K562 (cell line): ENCODE results near the gene TBX10.

Experiments
- CTCF ChIP-seq, 3 experiments: IDR thresholded peaks in 2 of 3; conservative IDR thresholded peaks in 1 of 3; 2 replicates each; pipeline ENCODE4 v1.5.1; 2011 to 2012; ENCODE audit warnings: low read length in 3 of 3, mild to moderate bottlenecking in 3 of 3, control low read depth in 2 of 3, improper control_type of control experiment in 1 of 3, inconsistent platforms in 1 of 3, low read depth in 1 of 3, mixed read lengths in 1 of 3, moderate library complexity in 1 of 3; ENCODE audit not compliant: insufficient read depth in 2 of 3
- HDAC2 ChIP-seq: fragments of 450-650 bp; IDR thresholded peaks from 2 replicates; pipeline ENCODE4 v1.6.1; 2016; ENCODE audit warnings: mild to moderate bottlenecking
- JUNB ChIP-seq: fragments of 450-650 bp; formaldehyde crosslinking; conservative IDR thresholded peaks from 2 replicates; pipeline ENCODE4 v1.4.0; 2020; ENCODE audit warnings: mild to moderate bottlenecking
- MAX ChIP-seq: sonication (generic); formaldehyde crosslinking; IDR thresholded peaks from 2 replicates; pipeline ENCODE4 v1.9.0; 2022; ENCODE audit warnings: mild to moderate bottlenecking, missing genetic modification reagents
- POLR2A ChIP-seq: fragments of 450-650 bp; conservative IDR thresholded peaks from 2 replicates; pipeline ENCODE4 v1.6.1; 2016
- PRPF4 ChIP-seq: fragments of 200-400 bp; formaldehyde crosslinking; IDR thresholded peaks from one replicate; pipeline ENCODE4 v1.6.1; 2017; ENCODE audit warnings: low read length, low read depth, mild to moderate bottlenecking; ENCODE audit not compliant: insufficient read depth, poor library complexity, severe bottlenecking
- TOE1 ChIP-seq, 2 experiments: fragments of 450-650 bp in 1 of 2; sonication (generic) in 1 of 2; formaldehyde crosslinking in 1 of 2; IDR thresholded peaks; 2 replicates each; pipeline versions ENCODE4 v1.7.1 to v1.8.0; 2016 to 2022; ENCODE audit warnings: borderline replicate concordance in 2 of 2, mild to moderate bottlenecking in 2 of 2, antibody characterized with exemption in 1 of 2, inconsistent platforms in 1 of 2, low read depth in 1 of 2, missing genetic modification reagents in 1 of 2, moderate library complexity in 1 of 2
- YY1 ChIP-seq, 3 experiments: IDR thresholded peaks; 2 replicates each; pipeline ENCODE4 v1.6.1; 2011; ENCODE audit warnings: low read length in 2 of 3, mild to moderate bottlenecking in 2 of 3, moderate library complexity in 2 of 3, borderline replicate concordance in 1 of 3, control low read depth in 1 of 3, low read depth in 1 of 3; ENCODE audit not compliant: insufficient read depth in 3 of 3, insufficient replicate concordance in 2 of 3, control insufficient read depth in 1 of 3, insufficient read length in 1 of 3; ENCODE audit errors: extremely low read depth in 1 of 3
- ZNF23 ChIP-seq: fragments of 250-450 bp; sonication (Bioruptor Pico); IDR thresholded peaks from 2 replicates; pipeline ENCODE4 v1.4.0; 2020; ENCODE audit warnings: mild to moderate bottlenecking

GRCh38 chr11:67611704-67612587 lies 27.6 kb downstream of the TBX10 start:
- TF ChIP-seq PRPF4, result no peak
- no peak for TF ChIP-seq CTCF (IDR thresholded peaks at IDR 0.05 in 2 of 3, conservative IDR thresholded peaks at IDR 0.05 in 1 of 3; ENCODE audit: insufficient read depth in 2 of 3, low read depth in 1 of 3, low read length in 3 of 3)
- TF ChIP-seq TOE1 (IDR thresholded peaks at IDR 0.05; ENCODE audit: borderline replicate concordance), result no peak
- no peak for TF ChIP-seq TOE1 (CRISPR knock-in tag; IDR thresholded peaks at IDR 0.05; ENCODE audit: borderline replicate concordance, low read depth)
- TF ChIP-seq HDAC2, result no peak
- TF ChIP-seq MAX (CRISPR knock-in tag), result 0 out of 2 replicates have a peak, but pooled peaks have one; percentile 17
- TF ChIP-seq ZNF23 (CRISPR knock-in tag), result no peak
- no peak for TF ChIP-seq JUNB (CRISPR knock-in tag)
- TF ChIP-seq POLR2A, result no peak
- TF ChIP-seq YY1 (IDR thresholded peaks at IDR 0.05; ENCODE audit: borderline replicate concordance in 1 of 3, control insufficient read depth in 1 of 3, extremely low read depth in 1 of 3, insufficient read depth in 3 of 3, insufficient read length in 1 of 3, insufficient replicate concordance in 2 of 3, low read depth in 1 of 3, low read length in 2 of 3), result no peak
